Left kidney (tissue), 2 donors: Measurements from ENCODE around the gene MBOAT2. TPM values are rescaled to one million over a fixed set of nuclear protein-coding genes. Genes with fewer than 3 reads are reported as not detected.
"Not testable (repeated sequence)": the region's sequence is repeated elsewhere in the genome, so short reads cannot be mapped to it uniquely, and the experiment has no call there.

Experiments used
- DNase-seq: peaks from one replicate; pipeline ENCODE4 v3.0.0-alpha.2; 2013
- polyA plus RNA-seq: library from polyadenylated mRNA; unstranded; fragments of 120-200 nt; gene quantifications from one replicate; pipeline ENCODE4 v1.2.1, GENCODE V29; 2013; ENCODE audit not compliant: insufficient read length

MBOAT2 gene
- polyA plus RNA-seq, 1 donor: 90.8 TPM

DNA sequence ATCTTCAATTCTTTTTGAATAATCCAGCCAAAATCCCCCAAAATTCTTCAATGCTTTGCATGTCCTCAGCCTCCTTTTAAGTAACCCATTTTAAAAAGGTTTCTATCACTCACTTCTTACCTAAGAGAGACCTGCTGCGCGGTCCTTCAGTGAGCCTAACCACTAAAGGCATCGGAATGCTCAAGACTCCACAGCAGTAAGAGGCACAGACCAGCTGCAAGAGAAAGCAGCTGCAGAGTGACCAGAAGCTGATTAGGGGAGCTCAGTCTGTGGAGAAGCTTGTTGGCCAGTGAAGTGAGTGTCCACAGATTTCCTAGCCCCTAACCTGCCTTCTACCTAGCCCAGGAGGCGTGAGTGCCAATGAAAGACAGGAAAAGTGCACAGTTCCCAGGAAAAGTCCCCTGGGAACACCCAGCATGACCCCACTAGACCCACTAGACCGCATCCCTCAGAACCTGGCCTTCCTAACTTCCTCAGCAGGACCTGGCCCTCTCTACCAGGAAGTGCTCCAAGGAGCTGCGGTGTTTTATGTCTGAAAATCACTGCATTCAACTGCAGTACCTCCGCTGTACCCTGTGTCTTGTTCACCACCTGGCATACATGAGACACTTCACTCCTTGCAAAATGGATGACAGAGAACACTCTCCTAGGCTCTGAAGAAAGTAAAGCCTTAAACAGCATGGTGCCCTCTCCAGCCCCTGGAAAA is 10.1 kb downstream of the MBOAT2 start:
- no peak for DNase-seq

DNA sequence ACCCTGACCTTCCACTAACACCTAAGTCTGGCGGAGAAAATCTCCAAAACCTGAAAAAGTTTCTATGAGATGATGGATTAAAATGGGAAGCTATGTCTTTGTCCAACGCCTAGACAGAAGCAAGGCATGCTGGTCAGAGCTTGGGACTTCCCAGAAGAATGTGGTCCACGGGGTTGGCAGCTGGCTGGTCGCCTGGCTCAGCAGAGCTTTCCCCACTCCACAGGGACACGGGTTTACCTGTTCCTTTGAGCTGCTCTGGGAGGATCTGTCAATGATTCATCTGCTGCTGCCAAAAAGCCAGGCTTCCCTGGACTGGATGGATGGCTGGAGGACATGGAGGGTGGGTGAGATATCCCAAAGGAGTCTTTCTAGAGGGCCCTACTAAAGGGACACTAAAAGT is 10.8 kb downstream of the MBOAT2 start:
- DNase-seq: no peak

DNA sequence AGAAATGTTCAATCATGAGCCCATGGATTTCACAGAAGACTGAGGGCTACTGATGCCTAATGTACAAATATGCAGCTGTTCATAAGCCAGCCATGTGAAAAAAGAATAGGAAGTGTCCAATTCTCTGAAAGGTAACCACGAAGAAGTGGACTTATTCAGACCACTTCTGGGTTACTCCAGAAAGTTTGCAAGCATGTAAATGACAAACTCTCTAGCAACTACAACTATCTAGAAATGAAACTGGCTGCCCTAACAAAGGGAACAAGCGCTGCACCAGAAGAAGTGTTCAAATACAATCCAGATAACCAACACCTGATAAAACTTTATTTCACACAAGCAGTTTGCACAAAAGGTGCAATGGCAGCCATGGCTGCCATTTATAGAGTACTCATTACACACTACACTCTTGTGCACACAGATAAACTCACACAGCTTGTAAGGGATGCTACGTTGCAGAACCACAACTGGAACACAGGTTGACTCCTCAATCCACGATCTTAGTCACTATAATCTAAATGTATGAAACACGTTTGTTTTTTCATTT is 13.9 kb downstream of the MBOAT2 start:
- DNase-seq: no peak

GRCh38 chr2:8987410-8987809 is 16.1 kb downstream of the MBOAT2 start:
- DNase-seq: no peak

- no peak for DNase-seq
Observed at GRCh38 chr2:8986327-8986976, 17.0 kb downstream of the MBOAT2 start.

DNA sequence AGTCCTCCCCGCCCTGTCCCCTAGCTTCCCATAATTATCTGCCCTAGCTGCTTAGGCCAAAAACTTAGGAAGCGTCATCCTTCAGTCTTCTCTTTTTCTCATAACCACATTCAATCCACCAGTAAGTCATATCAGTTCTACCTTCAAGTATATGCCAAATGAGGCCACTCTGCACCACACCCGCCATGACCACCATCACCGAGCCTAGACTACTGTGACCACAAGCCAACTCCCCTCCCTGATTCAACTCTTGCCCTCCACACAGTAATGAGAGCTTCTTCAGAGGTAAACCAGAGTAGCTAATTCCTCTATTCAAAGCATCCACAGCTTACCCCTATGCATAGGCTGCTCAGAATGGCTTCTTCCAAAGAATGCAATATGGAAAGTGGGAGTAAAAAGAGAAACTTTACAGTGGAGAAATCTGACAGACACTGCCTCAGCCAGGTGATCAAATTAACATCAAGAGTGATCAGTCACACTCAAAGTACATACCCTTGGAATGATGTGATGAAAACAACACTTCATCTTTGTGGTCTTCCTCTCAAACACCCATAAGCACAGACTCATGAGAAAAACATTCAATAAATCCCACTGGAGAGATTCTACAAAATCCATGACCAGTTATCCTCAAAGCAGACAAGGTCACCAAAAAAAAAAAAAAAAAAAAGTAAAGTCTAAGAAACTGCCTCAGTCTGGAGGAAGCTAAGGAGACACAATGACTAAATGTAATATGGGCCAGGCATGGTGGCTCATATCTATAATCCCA is 17.7 kb downstream of the MBOAT2 start:
- DNase-seq: no peak

DNA sequence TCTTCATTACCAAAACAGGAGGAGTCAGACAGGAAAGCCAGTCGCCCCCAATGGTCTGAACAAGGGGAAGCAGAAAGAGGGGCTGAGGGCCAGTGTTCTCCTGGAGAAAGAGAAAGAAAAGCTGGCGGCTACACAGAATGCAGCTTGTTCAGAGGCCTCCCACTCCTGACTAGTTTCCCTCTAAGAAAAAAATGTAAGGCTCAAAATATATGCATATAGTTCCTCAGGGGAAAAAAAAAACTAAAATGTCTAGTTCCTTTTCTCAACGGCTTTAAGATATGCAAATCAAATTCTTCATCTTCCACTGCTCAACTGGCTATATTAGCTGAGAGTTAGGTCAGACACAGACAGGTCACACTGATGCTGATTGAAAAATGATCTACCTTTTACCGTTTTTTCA is 18.6 kb downstream of the MBOAT2 start:
- DNase-seq: no peak

- DNase-seq: no peak
Observed at GRCh38 chr2:8984157-8984556, 19.3 kb downstream of the MBOAT2 start.

DNA sequence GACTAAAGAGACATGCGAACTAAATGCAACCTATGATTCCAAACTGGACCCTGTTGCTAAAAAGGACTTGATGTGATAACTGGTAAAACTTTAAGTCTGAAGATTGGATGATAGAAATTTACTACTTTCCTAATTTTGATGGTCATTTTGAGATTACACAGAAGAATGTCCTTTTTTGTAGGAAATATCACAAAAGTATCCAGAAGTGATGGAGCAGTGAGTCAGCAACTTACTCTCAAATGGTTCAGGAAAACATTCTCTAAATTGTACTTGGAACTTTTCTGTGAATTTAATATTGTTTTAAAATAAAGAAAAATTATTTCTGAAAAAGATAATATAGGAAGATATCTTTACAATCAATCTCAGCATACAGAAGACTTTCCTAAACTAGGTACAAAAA is 19.9 kb downstream of the MBOAT2 start:
- no peak for DNase-seq

DNA sequence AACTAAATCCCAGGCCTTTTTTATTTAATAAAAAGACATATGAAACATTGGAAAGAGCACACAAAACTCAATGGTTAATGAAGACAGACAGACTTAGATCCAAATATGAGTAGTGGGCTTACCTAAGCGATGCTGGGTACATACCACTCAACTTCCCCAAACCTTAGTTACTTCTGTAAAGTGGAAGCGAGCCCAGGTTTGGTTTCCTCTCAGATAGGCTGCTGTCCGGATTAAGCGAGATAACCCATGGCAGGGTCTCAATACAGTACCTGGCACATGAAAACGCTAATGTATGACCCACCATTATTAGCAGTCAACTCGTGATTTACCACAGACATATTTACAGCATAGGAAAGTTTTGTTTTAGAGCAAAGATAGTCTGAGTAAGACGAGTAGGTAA is 21.6 kb downstream of the MBOAT2 start:
- no peak for DNase-seq

- no peak for DNase-seq
Observed at GRCh38 chr2:8980096-8980495, 23.4 kb downstream of the MBOAT2 start.

DNA sequence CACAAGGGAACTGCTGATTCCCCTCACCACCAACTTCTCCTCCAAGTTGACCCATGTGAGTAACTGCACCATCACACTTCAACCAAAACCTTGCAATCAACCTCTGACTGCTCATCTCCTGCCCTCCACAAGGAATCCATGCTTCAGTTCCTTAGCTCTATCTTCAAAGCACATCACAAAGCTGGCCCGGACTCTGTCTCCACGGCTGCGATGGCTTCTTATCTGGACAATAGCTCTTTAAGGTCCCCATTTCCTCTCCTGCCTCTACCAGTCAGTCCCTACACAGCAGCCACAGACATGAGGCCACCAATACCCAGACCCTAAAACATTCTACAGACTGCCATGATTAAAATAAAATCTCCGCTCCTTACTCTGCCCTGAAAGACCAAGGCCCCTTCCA is 25.7 kb downstream of the MBOAT2 start:
- no peak for DNase-seq

DNA sequence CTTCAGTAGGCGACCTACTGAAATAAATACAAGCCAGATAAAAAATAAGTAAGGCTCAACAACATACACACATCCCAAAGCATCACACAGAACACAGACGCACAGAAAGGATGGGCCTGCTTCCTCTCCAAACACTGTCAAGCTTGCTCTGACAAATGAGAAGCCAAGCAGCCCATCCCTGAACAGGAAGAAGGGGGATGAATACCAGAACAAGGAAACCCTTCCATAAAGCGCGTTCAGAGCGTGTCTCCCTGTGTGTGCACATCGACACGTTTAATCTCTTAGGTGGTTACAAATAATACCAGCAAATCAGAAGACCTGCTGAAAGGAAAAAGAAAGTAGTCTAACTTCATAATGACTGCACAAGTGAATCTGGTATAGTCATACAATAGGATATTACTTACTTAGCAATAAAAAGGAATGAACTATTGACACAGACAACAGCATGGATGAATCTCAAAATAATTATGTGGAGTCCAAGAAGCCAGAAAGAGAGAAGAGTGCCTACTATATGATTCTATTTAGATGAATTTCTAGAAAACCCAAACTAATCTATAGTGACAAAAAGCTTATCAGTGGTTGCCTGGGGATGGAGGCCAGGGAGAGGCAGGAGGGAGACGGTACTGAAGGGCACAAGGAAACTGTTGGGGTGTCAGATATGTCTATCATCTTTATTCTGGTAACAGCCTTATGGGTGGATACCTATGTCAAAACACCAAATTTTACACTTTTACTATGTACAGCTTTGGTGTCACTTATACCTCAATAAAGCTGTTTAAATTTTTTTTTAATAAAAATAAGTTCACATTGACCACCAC is 26.8 kb downstream of the MBOAT2 start:
- no peak for DNase-seq

GRCh38 chr2:8974016-8974415 is 29.5 kb downstream of the MBOAT2 start:
- DNase-seq: no peak

- not testable (repeated sequence) for DNase-seq
Observed at GRCh38 chr2:8973017-8973416, 30.5 kb downstream of the MBOAT2 start.

- DNase-seq: not testable (repeated sequence)
Observed at GRCh38 chr2:8972535-8972934, 30.9 kb downstream of the MBOAT2 start.

DNA sequence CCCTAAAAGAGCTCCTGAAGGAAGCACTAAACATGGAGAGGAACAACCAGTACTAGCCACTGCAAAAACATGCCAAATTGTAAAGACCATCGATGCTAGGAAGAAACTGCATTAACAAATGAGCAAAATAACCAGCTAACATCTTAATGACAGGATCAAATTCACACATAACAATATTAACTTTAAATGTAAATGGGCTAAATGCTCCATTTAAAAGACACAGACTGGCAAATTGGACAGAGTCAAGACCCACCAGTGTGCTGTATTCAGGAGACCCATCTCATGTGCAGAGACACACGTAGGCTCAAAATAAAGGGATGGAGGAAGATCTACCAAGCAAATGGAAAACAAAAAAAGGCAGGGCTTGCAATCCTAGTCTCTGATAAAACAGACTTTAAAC is 34.1 kb downstream of the MBOAT2 start:
- not testable (repeated sequence) for DNase-seq

- DNase-seq: no peak
Observed at GRCh38 chr2:8966123-8966908, 37.2 kb downstream of the MBOAT2 start.

GRCh38 chr2:8965216-8965969 is 38.1 kb downstream of the MBOAT2 start:
- DNase-seq: no peak

DNA sequence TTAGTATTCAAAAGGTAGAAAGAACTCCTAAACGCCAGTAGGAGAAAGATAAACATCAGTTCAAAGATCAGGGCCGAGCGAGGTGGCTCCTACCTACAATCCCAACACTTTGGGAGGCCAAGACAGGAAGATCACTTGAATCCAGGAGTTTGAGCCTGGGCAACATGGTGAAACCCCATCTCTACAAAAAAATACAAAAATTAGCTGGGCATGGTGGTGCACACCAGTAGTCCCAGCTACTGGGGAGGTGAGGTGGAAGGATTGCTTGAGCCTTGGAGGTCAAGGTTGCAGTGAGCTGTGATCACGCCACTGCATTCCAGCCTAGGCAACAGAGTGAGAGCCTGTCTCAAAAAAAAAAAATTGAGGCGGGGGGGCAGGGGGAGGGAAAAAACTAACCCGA is 40.6 kb downstream of the MBOAT2 start:
- DNase-seq: no peak
